Measurements from ENCODE around the gene KRT26.

KRT26 gene

DNA sequence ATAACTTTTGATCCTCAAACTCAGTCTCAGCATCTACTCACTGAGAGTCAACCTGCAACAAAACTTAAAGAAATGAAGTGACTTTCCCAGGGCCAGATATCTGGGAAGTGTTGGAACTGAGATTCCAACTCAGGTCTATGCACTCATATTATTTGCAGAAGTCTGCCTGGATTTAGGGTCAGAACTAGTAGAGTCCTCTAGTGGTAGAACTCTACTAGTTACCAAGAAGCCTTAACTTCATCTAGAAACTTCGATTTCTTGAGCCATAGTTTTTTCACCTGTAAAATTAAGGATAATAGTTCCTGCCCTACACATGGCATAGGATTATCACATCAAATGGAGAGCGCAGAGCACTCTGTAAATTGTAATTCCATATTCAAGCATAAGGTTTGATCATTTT lies 45.1 kb downstream of the KRT26 start:
- no peak for DNase-seq

- no peak for DNase-seq
These were observed 47.3 kb downstream of the KRT26 start for GRCh38 chr17:40724656-40725055.

DNA sequence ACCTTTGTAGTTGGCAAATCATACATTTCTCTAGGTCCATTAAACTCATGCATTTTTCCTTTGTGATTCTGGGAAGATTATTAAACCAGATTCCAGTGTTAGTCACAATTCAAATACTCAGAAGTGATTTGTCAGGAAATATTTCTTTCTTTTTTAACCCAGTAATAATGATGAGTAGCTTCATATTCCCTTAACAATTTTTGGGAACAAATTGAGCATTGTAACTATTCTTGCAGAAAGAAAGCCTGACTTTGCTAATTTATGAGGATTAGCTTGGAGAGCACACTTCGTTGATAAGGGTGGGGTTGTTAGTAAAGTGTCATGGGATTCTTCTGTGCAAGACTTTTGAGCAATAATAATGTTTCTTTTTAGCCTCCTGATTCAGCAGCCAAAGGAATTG lies 49.8 kb downstream of the KRT26 start:
- no peak for DNase-seq

DNA sequence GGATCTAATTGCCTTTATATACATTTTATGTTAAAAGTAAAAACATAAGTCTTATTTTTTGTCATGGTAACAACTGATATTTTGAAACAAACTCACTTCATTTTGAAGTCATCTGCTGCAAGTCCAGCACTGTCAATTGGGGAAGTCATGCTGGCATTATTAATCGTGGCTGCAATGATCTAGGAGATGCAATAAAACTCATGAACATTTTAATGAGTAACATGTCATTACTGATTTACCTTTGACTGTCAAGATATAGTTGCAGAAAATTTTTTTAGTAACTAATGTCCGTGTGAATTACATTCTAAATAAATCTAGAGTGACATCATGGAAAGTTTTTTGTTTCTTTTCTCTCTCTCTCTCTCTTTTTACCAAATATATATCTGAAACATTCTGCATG lies 51.1 kb downstream of the KRT26 start:
- DNase-seq, result no peak

- DNase-seq, result no peak
These were observed 53.1 kb downstream of the KRT26 start for GRCh38 chr17:40718930-40719329.

DNA sequence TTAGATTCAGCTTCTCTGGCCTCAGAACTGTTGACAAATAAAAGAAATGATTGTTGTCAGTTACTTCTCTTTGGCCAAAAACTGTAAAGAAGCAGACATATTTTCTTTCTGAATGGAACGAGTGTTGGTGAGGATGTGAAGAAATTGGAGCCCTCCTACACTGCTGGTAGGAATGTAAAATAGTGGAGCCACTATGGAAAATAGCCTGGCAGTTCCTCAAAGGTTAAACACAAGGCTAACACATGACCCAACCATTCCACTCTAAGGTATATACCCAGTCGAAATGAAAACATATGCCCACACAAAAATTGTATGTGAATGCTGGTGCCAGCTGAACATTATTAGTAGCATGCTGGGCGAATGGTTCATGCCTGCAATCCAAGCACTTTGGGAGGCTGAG lies 54.2 kb downstream of the KRT26 start:
- DNase-seq, result no peak

Data from CD4-positive, alpha-beta T cell treated with Interleukin-6 for 4 hours (primary cell).